CD14-positive monocyte (primary cell): ENCODE results near the gene PTPRN2. TPM values are rescaled to one million over a fixed set of nuclear protein-coding genes. Genes with fewer than 3 reads are reported as not detected.

Source experiments
- DNase-seq, 3 donors: peaks; one replicate each; pipeline ENCODE4 v3.0.0-alpha.2; 2011 to 2022
- H2AFZ ChIP-seq: 2 replicates; pipeline ENCODE4 v1.6.0; 2012; ENCODE audit warnings: mild to moderate bottlenecking, low read depth, low read length, inconsistent platforms; ENCODE audit not compliant: insufficient read depth, poor library complexity, severe bottlenecking
- H3K27ac ChIP-seq, 2 donors: 1 replicate in 1 of 2; 2 replicates in 1 of 2; pipeline ENCODE4 v1.5.1; 2012 to 2013; ENCODE audit warnings: low read length in 2 of 2, control low read depth in 1 of 2, inconsistent platforms in 1 of 2, low read depth in 1 of 2, mild to moderate bottlenecking in 1 of 2
- H3K27me3 ChIP-seq, 2 donors: one replicate each; pipeline versions ENCODE4 v1.6.0 to v1.6.1; 2011 to 2013; ENCODE audit warnings: low read length in 2 of 2; ENCODE audit not compliant: control insufficient read depth in 2 of 2, insufficient read depth in 2 of 2
- H3K36me3 ChIP-seq, 2 donors: replicated peaks in 1 of 2; 1 replicate in 1 of 2; 2 replicates in 1 of 2; pipeline versions ENCODE4 v1.5.1 to v1.6.1; 2012 to 2013; ENCODE audit warnings: low read length in 2 of 2, control low read depth in 1 of 2, inconsistent platforms in 1 of 2, mild to moderate bottlenecking in 1 of 2; ENCODE audit not compliant: insufficient read depth in 2 of 2, control insufficient read depth in 1 of 2
- H3K4me1 ChIP-seq, 2 donors: 1 replicate in 1 of 2; 2 replicates in 1 of 2; pipeline versions ENCODE4 v1.5.1 to v1.6.1; 2012 to 2013; ENCODE audit warnings: low read length in 2 of 2, control low read depth in 1 of 2, inconsistent platforms in 1 of 2, mild to moderate bottlenecking in 1 of 2, moderate library complexity in 1 of 2; ENCODE audit not compliant: insufficient read depth in 2 of 2, control insufficient read depth in 1 of 2
- H3K4me2 ChIP-seq: replicated peaks from 2 replicates; pipeline ENCODE3; 2012; ENCODE audit warnings: low read length, moderate library complexity, mild to moderate bottlenecking; ENCODE audit not compliant: poor library complexity, severe bottlenecking; ENCODE audit errors: extremely low read depth
- H3K4me3 ChIP-seq, 3 experiments: fragments of 200-600 bp in 1 of 3; sonication (generic) in 1 of 3; replicated peaks in 1 of 3; 1 replicate in 2 of 3; 2 replicates in 1 of 3; pipeline ENCODE4 v1.5.1; 2011 to 2013; ENCODE audit warnings: low read length in 3 of 3, mild to moderate bottlenecking in 3 of 3, control low read depth in 2 of 3, low read depth in 2 of 3, inconsistent platforms in 1 of 3, moderate library complexity in 1 of 3
- H3K79me2 ChIP-seq: 2 replicates; pipeline ENCODE4 v1.6.0; 2012; ENCODE audit warnings: mild to moderate bottlenecking, control low read depth, inconsistent platforms, low read length, moderate library complexity; ENCODE audit not compliant: insufficient read depth
- H3K9ac ChIP-seq: 2 replicates; pipeline ENCODE4 v1.6.0; 2017; ENCODE audit warnings: low read length, mild to moderate bottlenecking; ENCODE audit not compliant: insufficient read depth, poor library complexity, severe bottlenecking
- H3K9me3 ChIP-seq, 2 donors: replicated peaks in 1 of 2; 1 replicate in 1 of 2; 2 replicates in 1 of 2; pipeline versions ENCODE4 v1.5.1 to v1.6.1; 2012 to 2013; ENCODE audit warnings: low read length in 2 of 2, control low read depth in 1 of 2; ENCODE audit not compliant: control insufficient read depth in 1 of 2, insufficient read depth in 1 of 2
- H4K20me1 ChIP-seq: 2 replicates; pipeline ENCODE4 v1.6.0; 2012; ENCODE audit warnings: mild to moderate bottlenecking, low read length, control low read depth, moderate library complexity; ENCODE audit not compliant: insufficient read depth
- H3K27ac Mint-ChIP-seq, 7 donors: one replicate each; pipeline ENCODE4 v1.8.0; 2020; ENCODE audit warnings: mild to moderate bottlenecking in 7 of 7, mixed read lengths in 7 of 7, moderate library complexity in 6 of 7, inconsistent platforms in 2 of 7
- H3K27me3 Mint-ChIP-seq, 3 donors: one replicate each; pipeline ENCODE4 v1.8.0; 2021 to 2022; ENCODE audit warnings: low read depth in 3 of 3, mild to moderate bottlenecking in 3 of 3, mixed read lengths in 3 of 3, moderate library complexity in 3 of 3, inconsistent platforms in 1 of 3
- H3K36me3 Mint-ChIP-seq, 2 donors: one replicate each; pipeline ENCODE4 v1.8.0; 2020; ENCODE audit warnings: mixed read lengths in 2 of 2, inconsistent platforms in 1 of 2, mild to moderate bottlenecking in 1 of 2
- H3K4me1 Mint-ChIP-seq: one replicate; pipeline ENCODE4 v1.8.0; 2020; ENCODE audit warnings: mild to moderate bottlenecking, mixed read lengths
- H3K4me3 Mint-ChIP-seq, 2 donors: one replicate each; pipeline ENCODE4 v1.8.0; 2020; ENCODE audit warnings: mild to moderate bottlenecking in 2 of 2, mixed read lengths in 2 of 2, moderate library complexity in 1 of 2
- H3K9me3 Mint-ChIP-seq, 7 donors: one replicate each; pipeline ENCODE4 v1.8.0; 2020 to 2022; ENCODE audit warnings: mixed read lengths in 7 of 7, mild to moderate bottlenecking in 6 of 7, moderate library complexity in 6 of 7, inconsistent platforms in 2 of 7
- CTCF ChIP-seq: fragments of 200-600 bp; IDR thresholded peaks from one replicate; pipeline ENCODE4 v1.8.0; 2022; ENCODE audit warnings: antibody characterized with exemption, mild to moderate bottlenecking
- WGBS: methylation state at CpG from one replicate; pipeline ENCODE4 v1.1.5; 2013; ENCODE audit warnings: missing lambda C conversion rate; ENCODE audit not compliant: insufficient coverage; 5-methylcytosine and 5-hydroxymethylcytosine counted together
- intact Hi-C, 2 donors: fragments of 100-400 bp; cut with micrococcal nuclease; formaldehyde crosslinking; loops; one replicate each; pipeline versions ENCODE4 v1.15.0 to v1.15.1; 2023
- polyA plus RNA-seq, 3 donors: library from polyadenylated mRNA; depleted of rRNA in 1 of 3; unstranded in 2 of 3; stranded (reverse) in 1 of 3; fragments of 300-500 nt in 2 of 3; fragments of >200 nt in 1 of 3; fragmentation: Illumina TruSeq in 2 of 3; gene quantifications; 1 replicate in 2 of 3; 2 replicates in 1 of 3; pipeline ENCODE4 v1.2.3, GENCODE V29; 2012 to 2021

PTPRN2 gene
- polyA plus RNA-seq, 3 donors = 0.25 to 1.4 (median 0.97) TPM

GRCh38 chr7:158262284-158263109 lies 325.1 kb downstream of the PTPRN2 start:
- TF ChIP-seq CTCF = no peak
- Histone ChIP-seq H3K9ac (no peak overlapping the region), H2AFZ (no peak overlapping the region), H3K9me3 (peaks cover 29 to 51% of the 10 kb centered on the region in 2 donors), H3K79me2 (no peaks in the 10 kb centered on the region), H3K27me3 (no peaks in the 10 kb centered on the region), H3K4me2 (no peak overlapping the region), H3K36me3 (no peaks in the 10 kb centered on the region), H4K20me1 (no peaks in the 10 kb centered on the region), H3K4me3 (no peak overlapping the region), H3K4me1 (no peaks in the 10 kb centered on the region), H3K27ac (no peak overlapping the region)
- WGBS = 98% methylated on average over 5 of the region's 5 CpGs
- Mint-ChIP-seq H3K27me3 (peaks cover 0 to 1% (median 1%) of the 10 kb centered on the region in 3 donors), H3K36me3 (no peaks in the 10 kb centered on the region), H3K9me3 (peaks cover 9 to 28% (median 15%) of the 10 kb centered on the region in 7 donors), H3K4me3 (no peak overlapping the region), H3K4me1 (no peaks in the 10 kb centered on the region), H3K27ac (no peak overlapping the region)
- no peak for DNase-seq
- intact Hi-C loops = no loop called here

- no peaks in the 10 kb centered on the region for H4K20me1 ChIP-seq
- H3K4me1 ChIP-seq = no peaks in the 10 kb centered on the region
- H3K4me1 Mint-ChIP-seq = no peaks in the 10 kb centered on the region
- no peaks in the 10 kb centered on the region for H3K36me3 Mint-ChIP-seq
- H3K27me3 ChIP-seq = no peaks in the 10 kb centered on the region
- H3K9me3 Mint-ChIP-seq = peaks cover 9 to 35% (median 21%) of the 10 kb centered on the region in 7 donors
- peaks cover 29 to 59% of the 10 kb centered on the region in 2 donors for H3K9me3 ChIP-seq
- no peak overlapping the region for H3K27ac Mint-ChIP-seq
- peaks cover 0 to 1% (median 1%) of the 10 kb centered on the region in 3 donors for H3K27me3 Mint-ChIP-seq
- H3K4me2 ChIP-seq = no peak overlapping the region
- intact Hi-C loops = no loop called here
- H3K9ac ChIP-seq = no peak overlapping the region
- no peak for TF ChIP-seq CTCF
- no peaks in the 10 kb centered on the region for H3K79me2 ChIP-seq
- H3K27ac ChIP-seq = no peak overlapping the region
- no peaks in the 10 kb centered on the region for H3K36me3 ChIP-seq
- no peak overlapping the region for H2AFZ ChIP-seq
- no peak for DNase-seq
- WGBS = 91% methylated on average over 20 of the region's 27 CpGs
- H3K4me3 ChIP-seq = no peak overlapping the region
- no peak overlapping the region for H3K4me3 Mint-ChIP-seq
These were observed 326.0 kb downstream of the PTPRN2 start for GRCh38 chr7:158261362-158262235.
